CD14-positive monocyte (primary cell): Measurements from ENCODE around the gene TRAPPC10. TPM values are rescaled to one million over a fixed set of nuclear protein-coding genes. Genes with fewer than 3 reads are reported as not detected.

Experiments used
- DNase-seq, 3 donors: peaks; one replicate each; pipeline ENCODE4 v3.0.0-alpha.2; 2011 to 2022
- H2AFZ ChIP-seq: 2 replicates; pipeline ENCODE4 v1.6.0; 2012; ENCODE audit warnings: mild to moderate bottlenecking, low read depth, low read length, inconsistent platforms; ENCODE audit not compliant: insufficient read depth, poor library complexity, severe bottlenecking
- H3K27ac ChIP-seq, 2 donors: 1 replicate in 1 of 2; 2 replicates in 1 of 2; pipeline ENCODE4 v1.5.1; 2012 to 2013; ENCODE audit warnings: low read length in 2 of 2, control low read depth in 1 of 2, inconsistent platforms in 1 of 2, low read depth in 1 of 2, mild to moderate bottlenecking in 1 of 2
- H3K27me3 ChIP-seq, 2 donors: one replicate each; pipeline versions ENCODE4 v1.6.0 to v1.6.1; 2011 to 2013; ENCODE audit warnings: low read length in 2 of 2; ENCODE audit not compliant: control insufficient read depth in 2 of 2, insufficient read depth in 2 of 2
- H3K36me3 ChIP-seq, 2 donors: replicated peaks in 1 of 2; 1 replicate in 1 of 2; 2 replicates in 1 of 2; pipeline versions ENCODE4 v1.5.1 to v1.6.1; 2012 to 2013; ENCODE audit warnings: low read length in 2 of 2, control low read depth in 1 of 2, inconsistent platforms in 1 of 2, mild to moderate bottlenecking in 1 of 2; ENCODE audit not compliant: insufficient read depth in 2 of 2, control insufficient read depth in 1 of 2
- H3K4me1 ChIP-seq, 2 donors: 1 replicate in 1 of 2; 2 replicates in 1 of 2; pipeline versions ENCODE4 v1.5.1 to v1.6.1; 2012 to 2013; ENCODE audit warnings: low read length in 2 of 2, control low read depth in 1 of 2, inconsistent platforms in 1 of 2, mild to moderate bottlenecking in 1 of 2, moderate library complexity in 1 of 2; ENCODE audit not compliant: insufficient read depth in 2 of 2, control insufficient read depth in 1 of 2
- H3K4me2 ChIP-seq: replicated peaks from 2 replicates; pipeline ENCODE3; 2012; ENCODE audit warnings: low read length, moderate library complexity, mild to moderate bottlenecking; ENCODE audit not compliant: poor library complexity, severe bottlenecking; ENCODE audit errors: extremely low read depth
- H3K4me3 ChIP-seq, 3 experiments: fragments of 200-600 bp in 1 of 3; sonication (generic) in 1 of 3; replicated peaks in 1 of 3; 1 replicate in 2 of 3; 2 replicates in 1 of 3; pipeline ENCODE4 v1.5.1; 2011 to 2013; ENCODE audit warnings: low read length in 3 of 3, mild to moderate bottlenecking in 3 of 3, control low read depth in 2 of 3, low read depth in 2 of 3, inconsistent platforms in 1 of 3, moderate library complexity in 1 of 3
- H3K79me2 ChIP-seq: 2 replicates; pipeline ENCODE4 v1.6.0; 2012; ENCODE audit warnings: mild to moderate bottlenecking, control low read depth, inconsistent platforms, low read length, moderate library complexity; ENCODE audit not compliant: insufficient read depth
- H3K9ac ChIP-seq: 2 replicates; pipeline ENCODE4 v1.6.0; 2017; ENCODE audit warnings: low read length, mild to moderate bottlenecking; ENCODE audit not compliant: insufficient read depth, poor library complexity, severe bottlenecking
- H3K9me3 ChIP-seq, 2 donors: replicated peaks in 1 of 2; 1 replicate in 1 of 2; 2 replicates in 1 of 2; pipeline versions ENCODE4 v1.5.1 to v1.6.1; 2012 to 2013; ENCODE audit warnings: low read length in 2 of 2, control low read depth in 1 of 2; ENCODE audit not compliant: control insufficient read depth in 1 of 2, insufficient read depth in 1 of 2
- H4K20me1 ChIP-seq: 2 replicates; pipeline ENCODE4 v1.6.0; 2012; ENCODE audit warnings: mild to moderate bottlenecking, low read length, control low read depth, moderate library complexity; ENCODE audit not compliant: insufficient read depth
- H3K27ac Mint-ChIP-seq, 7 donors: one replicate each; pipeline ENCODE4 v1.8.0; 2020; ENCODE audit warnings: mild to moderate bottlenecking in 7 of 7, mixed read lengths in 7 of 7, moderate library complexity in 6 of 7, inconsistent platforms in 2 of 7
- H3K27me3 Mint-ChIP-seq, 3 donors: one replicate each; pipeline ENCODE4 v1.8.0; 2021 to 2022; ENCODE audit warnings: low read depth in 3 of 3, mild to moderate bottlenecking in 3 of 3, mixed read lengths in 3 of 3, moderate library complexity in 3 of 3, inconsistent platforms in 1 of 3
- H3K36me3 Mint-ChIP-seq, 2 donors: one replicate each; pipeline ENCODE4 v1.8.0; 2020; ENCODE audit warnings: mixed read lengths in 2 of 2, inconsistent platforms in 1 of 2, mild to moderate bottlenecking in 1 of 2
- H3K4me1 Mint-ChIP-seq: one replicate; pipeline ENCODE4 v1.8.0; 2020; ENCODE audit warnings: mild to moderate bottlenecking, mixed read lengths
- H3K4me3 Mint-ChIP-seq, 2 donors: one replicate each; pipeline ENCODE4 v1.8.0; 2020; ENCODE audit warnings: mild to moderate bottlenecking in 2 of 2, mixed read lengths in 2 of 2, moderate library complexity in 1 of 2
- H3K9me3 Mint-ChIP-seq, 7 donors: one replicate each; pipeline ENCODE4 v1.8.0; 2020 to 2022; ENCODE audit warnings: mixed read lengths in 7 of 7, mild to moderate bottlenecking in 6 of 7, moderate library complexity in 6 of 7, inconsistent platforms in 2 of 7
- WGBS: methylation state at CpG from one replicate; pipeline ENCODE4 v1.1.5; 2013; ENCODE audit warnings: missing lambda C conversion rate; ENCODE audit not compliant: insufficient coverage; 5-methylcytosine and 5-hydroxymethylcytosine counted together
- intact Hi-C, 2 donors: fragments of 100-400 bp; cut with micrococcal nuclease; formaldehyde crosslinking; loops; one replicate each; pipeline versions ENCODE4 v1.15.0 to v1.15.1; 2023
- polyA plus RNA-seq, 3 donors: library from polyadenylated mRNA; depleted of rRNA in 1 of 3; unstranded in 2 of 3; stranded (reverse) in 1 of 3; fragments of 300-500 nt in 2 of 3; fragments of >200 nt in 1 of 3; fragmentation: Illumina TruSeq in 2 of 3; gene quantifications; 1 replicate in 2 of 3; 2 replicates in 1 of 3; pipeline ENCODE4 v1.2.3, GENCODE V29; 2012 to 2021
- TF ChIP-seq, protein P1 (sequence below): fragments of 200-600 bp; IDR thresholded peaks from one replicate; pipeline ENCODE4 v1.8.0; 2022; ENCODE audit warnings: antibody characterized with exemption, mild to moderate bottlenecking

TRAPPC10 gene
- polyA plus RNA-seq, 3 donors, result 5.9 to 40.6 (median 8.6) TPM

DNA sequence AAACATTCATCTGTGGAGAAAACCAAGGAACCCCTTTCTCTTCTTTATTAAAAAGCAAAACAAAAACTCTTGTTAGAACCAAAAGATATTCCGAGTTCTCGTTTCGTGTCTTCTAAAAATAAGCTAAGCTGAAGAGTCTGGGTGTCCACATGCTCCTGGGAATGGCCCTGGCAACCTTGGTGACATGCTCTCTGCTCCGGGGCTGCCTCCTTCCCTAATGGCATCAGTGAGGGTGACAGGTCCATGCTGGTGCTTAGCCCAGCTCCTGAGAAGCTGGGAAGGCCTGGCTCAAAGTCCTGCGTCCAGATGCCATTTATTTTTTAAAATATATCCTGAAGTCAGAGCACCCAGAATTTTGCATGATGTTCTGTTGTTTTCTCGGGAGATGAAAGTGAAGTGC, 24.6 kb upstream of the TRAPPC10 start:
- Mint-ChIP-seq H3K36me3 (peaks cover 12 to 16% of the 10 kb centered on the region in 2 donors), H3K4me3 (no peak overlapping the region), H3K4me1 (peaks cover 5% of the 10 kb centered on the region), H3K9me3 (peaks cover 0 to 2% (median 0%) of the 10 kb centered on the region in 7 donors), H3K27ac (no peak overlapping the region), H3K27me3 (peaks cover 18 to 30% (median 23%) of the 10 kb centered on the region in 3 donors)
- Histone ChIP-seq H3K4me1 (no peaks in the 10 kb centered on the region), H2AFZ (no peak overlapping the region), H3K4me2 (no peak overlapping the region), H4K20me1 (peaks cover 52% of the 10 kb centered on the region), H3K9ac (no peak overlapping the region), H3K9me3 (no peaks in the 10 kb centered on the region), H3K79me2 (no peaks in the 10 kb centered on the region), H3K27me3 (peaks cover 0 to 18% of the 10 kb centered on the region in 2 donors), H3K36me3 (peaks cover 5 to 18% of the 10 kb centered on the region in 2 donors), H3K4me3 (no peak overlapping the region), H3K27ac (no peak overlapping the region)
- intact Hi-C loops, result no loop called here
- TF ChIP-seq, protein P1, sequence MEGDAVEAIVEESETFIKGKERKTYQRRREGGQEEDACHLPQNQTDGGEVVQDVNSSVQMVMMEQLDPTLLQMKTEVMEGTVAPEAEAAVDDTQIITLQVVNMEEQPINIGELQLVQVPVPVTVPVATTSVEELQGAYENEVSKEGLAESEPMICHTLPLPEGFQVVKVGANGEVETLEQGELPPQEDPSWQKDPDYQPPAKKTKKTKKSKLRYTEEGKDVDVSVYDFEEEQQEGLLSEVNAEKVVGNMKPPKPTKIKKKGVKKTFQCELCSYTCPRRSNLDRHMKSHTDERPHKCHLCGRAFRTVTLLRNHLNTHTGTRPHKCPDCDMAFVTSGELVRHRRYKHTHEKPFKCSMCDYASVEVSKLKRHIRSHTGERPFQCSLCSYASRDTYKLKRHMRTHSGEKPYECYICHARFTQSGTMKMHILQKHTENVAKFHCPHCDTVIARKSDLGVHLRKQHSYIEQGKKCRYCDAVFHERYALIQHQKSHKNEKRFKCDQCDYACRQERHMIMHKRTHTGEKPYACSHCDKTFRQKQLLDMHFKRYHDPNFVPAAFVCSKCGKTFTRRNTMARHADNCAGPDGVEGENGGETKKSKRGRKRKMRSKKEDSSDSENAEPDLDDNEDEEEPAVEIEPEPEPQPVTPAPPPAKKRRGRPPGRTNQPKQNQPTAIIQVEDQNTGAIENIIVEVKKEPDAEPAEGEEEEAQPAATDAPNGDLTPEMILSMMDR, result no peak
- WGBS, result 93% methylated on average over 5 of the region's 6 CpGs
- DNase-seq, result no peak

DNA sequence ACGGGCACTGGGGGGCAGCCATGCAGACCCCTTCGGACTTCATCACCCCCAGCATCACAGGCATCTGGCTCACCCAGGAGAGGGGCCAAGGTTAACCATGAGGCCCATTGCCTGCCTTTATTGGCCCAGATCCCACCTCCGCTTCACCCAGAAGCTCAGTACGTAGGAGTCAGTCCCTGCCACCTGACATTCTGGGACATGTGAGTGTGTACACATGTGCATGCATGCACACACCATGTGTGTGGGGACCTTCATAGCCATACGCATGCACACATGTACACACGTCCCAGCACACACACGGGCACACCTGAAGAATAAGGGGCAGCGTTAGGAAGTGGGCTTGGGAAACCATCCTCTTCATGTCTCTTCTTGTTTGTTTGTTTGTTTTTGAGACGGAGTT, 24.1 kb upstream of the TRAPPC10 start:
- 98% methylated on average over 7 of the region's 9 CpGs for WGBS
- H3K27ac Mint-ChIP-seq, result no peak overlapping the region
- Histone ChIP-seq H3K4me3 (no peak overlapping the region), H3K27ac (no peak overlapping the region), H2AFZ (no peak overlapping the region), H3K27me3 (peaks cover 0 to 18% of the 10 kb centered on the region in 2 donors), H3K9me3 (no peaks in the 10 kb centered on the region), H3K4me2 (no peak overlapping the region), H3K79me2 (no peaks in the 10 kb centered on the region), H3K36me3 (peaks cover 3 to 13% of the 10 kb centered on the region in 2 donors), H3K4me1 (no peaks in the 10 kb centered on the region), H4K20me1 (peaks cover 47% of the 10 kb centered on the region), H3K9ac (no peak overlapping the region)
- H3K9me3 Mint-ChIP-seq, result peaks cover 0 to 2% (median 0%) of the 10 kb centered on the region in 7 donors
- TF ChIP-seq, protein P1, result no peak
- DNase-seq, result no peak
- peaks cover 5% of the 10 kb centered on the region for H3K4me1 Mint-ChIP-seq
- peaks cover 18 to 30% (median 23%) of the 10 kb centered on the region in 3 donors for H3K27me3 Mint-ChIP-seq
- peaks cover 7 to 11% of the 10 kb centered on the region in 2 donors for H3K36me3 Mint-ChIP-seq
- intact Hi-C loops, result no loop called here
- no peak overlapping the region for H3K4me3 Mint-ChIP-seq
